DND-41 (cell line): Measurements from ENCODE around the gene ERICH2.

Experiments used
- ATAC-seq: fragments of 200-7000 bp; cut with Tn5 transposase; 3 replicates; pipeline ENCODE4 v1.9.1; 2021; ENCODE audit warnings: low read depth; ENCODE audit not compliant: insufficient read depth
- DNase-seq: peaks from one replicate; pipeline ENCODE4 v3.0.0-alpha.2; 2020
- H2AFZ ChIP-seq: 2 replicates; pipeline ENCODE4 v1.6.0; 2012; ENCODE audit warnings: low read depth, low read length
- H3K27ac ChIP-seq: 2 replicates; pipeline ENCODE4 v1.5.1; 2012; ENCODE audit warnings: low read length, inconsistent platforms
- H3K27me3 ChIP-seq: fragments of 200-600 bp; sonication (generic); 2 replicates; pipeline ENCODE4 v1.6.0; 2012; ENCODE audit warnings: low read length, mild to moderate bottlenecking, inconsistent platforms; ENCODE audit not compliant: insufficient read depth, poor library complexity
- H3K36me3 ChIP-seq: 2 replicates; pipeline ENCODE4 v1.5.1; 2012; ENCODE audit warnings: low read length, inconsistent platforms; ENCODE audit not compliant: insufficient read depth
- H3K4me1 ChIP-seq: 2 replicates; pipeline ENCODE4 v1.5.1; 2012; ENCODE audit warnings: mild to moderate bottlenecking, low read length; ENCODE audit not compliant: insufficient read depth
- H3K4me2 ChIP-seq: 2 replicates; pipeline ENCODE4 v1.6.0; 2012; ENCODE audit warnings: mild to moderate bottlenecking, moderate library complexity, low read length, inconsistent platforms; ENCODE audit not compliant: insufficient read depth
- H3K4me3 ChIP-seq, 2 experiments: fragments of 200-600 bp in 1 of 2; shearing (Covaris generic) in 1 of 2; 2 replicates each; pipeline ENCODE4 v1.5.1; 2012 to 2016; ENCODE audit warnings: inconsistent platforms in 2 of 2, low read length in 2 of 2, mild to moderate bottlenecking in 2 of 2, low read depth in 1 of 2, moderate library complexity in 1 of 2
- H3K79me2 ChIP-seq: 2 replicates; pipeline ENCODE4 v1.6.0; 2012; ENCODE audit warnings: low read length, inconsistent platforms; ENCODE audit not compliant: insufficient read depth
- H3K9ac ChIP-seq: 2 replicates; pipeline ENCODE4 v1.6.0; 2012; ENCODE audit warnings: low read depth, mild to moderate bottlenecking, inconsistent platforms, low read length, moderate library complexity
- H3K9me3 ChIP-seq: 2 replicates; pipeline ENCODE4 v1.5.1; 2012; ENCODE audit warnings: low read length, moderate library complexity, mild to moderate bottlenecking, inconsistent platforms; ENCODE audit not compliant: insufficient read depth, severe bottlenecking
- H4K20me1 ChIP-seq: 2 replicates; pipeline ENCODE4 v1.6.0; 2012; ENCODE audit warnings: low read length; ENCODE audit not compliant: insufficient read depth
- EZH2 ChIP-seq: IDR thresholded peaks from 3 replicates; pipeline ENCODE4 v1.6.1; 2012; ENCODE audit warnings: borderline replicate concordance, low read depth, mild to moderate bottlenecking, moderate library complexity, low read length, inconsistent platforms; ENCODE audit not compliant: severe bottlenecking
- TF ChIP-seq, protein P1 (sequence below): IDR thresholded peaks from 2 replicates; pipeline ENCODE4 v1.5.1; 2012; ENCODE audit warnings: borderline replicate concordance, low read length, moderate library complexity, mild to moderate bottlenecking; ENCODE audit not compliant: poor library complexity, severe bottlenecking; ENCODE audit errors: extremely low read depth

Gene ERICH2

DNA sequence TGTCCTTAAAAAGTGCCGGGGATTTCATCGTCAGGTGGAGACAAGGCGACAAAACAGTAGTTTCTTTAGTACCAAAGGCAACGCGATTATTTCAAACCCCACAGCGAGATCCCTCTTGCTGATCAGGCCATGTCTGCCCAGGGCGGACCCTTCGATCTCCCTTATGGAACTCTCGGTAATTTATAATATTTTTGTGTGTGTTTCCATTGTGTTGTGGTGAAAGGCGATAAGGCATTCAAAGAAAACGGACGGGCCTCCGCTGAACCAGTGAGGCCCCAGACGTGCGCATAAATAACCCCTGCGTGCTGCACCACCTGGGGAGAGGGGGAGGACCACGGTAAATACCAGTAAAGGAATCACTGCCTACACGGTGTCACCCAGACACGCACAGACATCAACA, 45.1 kb downstream of the ERICH2 start:
- Histone ChIP-seq H3K79me2 (no peaks in the 10 kb centered on the region), H4K20me1 (no peaks in the 10 kb centered on the region), H2AFZ (no peak overlapping the region), H3K9me3 (no peaks in the 10 kb centered on the region), H3K4me1 (no peaks in the 10 kb centered on the region), H3K9ac (no peak overlapping the region), H3K27ac (no peak overlapping the region), H3K4me3 (no peak overlapping the region), H3K4me2 (no peak overlapping the region), H3K36me3 (no peaks in the 10 kb centered on the region), H3K27me3 (peaks cover 4% of the 10 kb centered on the region)
- TF ChIP-seq EZH2, result no peak
- TF ChIP-seq, protein P1, sequence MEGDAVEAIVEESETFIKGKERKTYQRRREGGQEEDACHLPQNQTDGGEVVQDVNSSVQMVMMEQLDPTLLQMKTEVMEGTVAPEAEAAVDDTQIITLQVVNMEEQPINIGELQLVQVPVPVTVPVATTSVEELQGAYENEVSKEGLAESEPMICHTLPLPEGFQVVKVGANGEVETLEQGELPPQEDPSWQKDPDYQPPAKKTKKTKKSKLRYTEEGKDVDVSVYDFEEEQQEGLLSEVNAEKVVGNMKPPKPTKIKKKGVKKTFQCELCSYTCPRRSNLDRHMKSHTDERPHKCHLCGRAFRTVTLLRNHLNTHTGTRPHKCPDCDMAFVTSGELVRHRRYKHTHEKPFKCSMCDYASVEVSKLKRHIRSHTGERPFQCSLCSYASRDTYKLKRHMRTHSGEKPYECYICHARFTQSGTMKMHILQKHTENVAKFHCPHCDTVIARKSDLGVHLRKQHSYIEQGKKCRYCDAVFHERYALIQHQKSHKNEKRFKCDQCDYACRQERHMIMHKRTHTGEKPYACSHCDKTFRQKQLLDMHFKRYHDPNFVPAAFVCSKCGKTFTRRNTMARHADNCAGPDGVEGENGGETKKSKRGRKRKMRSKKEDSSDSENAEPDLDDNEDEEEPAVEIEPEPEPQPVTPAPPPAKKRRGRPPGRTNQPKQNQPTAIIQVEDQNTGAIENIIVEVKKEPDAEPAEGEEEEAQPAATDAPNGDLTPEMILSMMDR, result no peak
- ATAC-seq (no peak), DNase-seq (no peak)

DNA sequence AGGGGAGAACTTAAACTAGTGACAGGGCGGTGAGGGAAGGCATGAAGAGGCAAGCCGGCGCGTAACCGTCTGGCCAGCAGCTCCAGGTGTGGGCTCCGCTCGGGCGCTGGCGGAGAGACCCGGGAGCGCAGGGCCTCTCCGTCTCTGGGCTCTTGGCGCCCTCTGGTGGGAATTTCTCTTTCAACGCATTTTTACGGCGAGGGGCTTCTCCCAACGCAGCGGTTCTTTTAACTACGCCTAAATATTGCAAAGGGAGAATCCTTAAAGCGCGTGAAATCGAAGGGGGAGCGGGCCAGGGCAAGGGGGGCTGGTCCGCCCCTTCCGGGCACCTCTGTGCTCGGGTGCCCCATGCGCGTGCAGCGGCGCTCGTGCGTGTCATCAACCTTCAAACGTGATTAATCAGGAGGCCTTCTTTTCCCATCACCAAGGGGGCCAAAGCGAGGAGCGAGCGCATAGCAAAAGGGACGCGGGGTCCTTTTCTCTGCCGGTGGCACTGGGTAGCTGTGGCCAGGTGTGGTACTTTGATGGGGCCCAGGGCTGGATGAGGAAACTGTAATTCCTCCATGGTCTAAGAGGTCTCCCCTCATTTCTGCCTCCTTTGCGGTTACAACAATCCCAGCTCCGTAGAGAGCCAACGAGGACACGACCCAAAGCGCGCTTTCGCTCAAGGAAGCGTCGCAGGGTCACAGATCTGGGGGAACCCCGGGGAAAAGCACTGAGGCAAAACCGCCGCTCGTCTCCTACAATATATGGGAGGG, 45.7 kb downstream of the ERICH2 start:
- TF ChIP-seq EZH2, result no peak
- TF ChIP-seq, protein P1, result peak; percentile 54
- no peaks in the 10 kb centered on the region for H3K79me2 ChIP-seq
- H3K4me2 ChIP-seq, result no peak overlapping the region
- no peaks in the 10 kb centered on the region for H3K4me1 ChIP-seq
- H2AFZ ChIP-seq, result no peak overlapping the region
- peaks cover 7% of the 10 kb centered on the region for H3K27me3 ChIP-seq
- H3K9ac ChIP-seq, result no peak overlapping the region
- peak; percentile 28 for DNase-seq
- no peaks in the 10 kb centered on the region for H4K20me1 ChIP-seq
- peak; percentile 35; the same call in 2 of the 3 replicates for ATAC-seq
- H3K27ac ChIP-seq, result no peak overlapping the region
- no peak overlapping the region for H3K4me3 ChIP-seq
- no peaks in the 10 kb centered on the region for H3K9me3 ChIP-seq
- no peaks in the 10 kb centered on the region for H3K36me3 ChIP-seq

DNA sequence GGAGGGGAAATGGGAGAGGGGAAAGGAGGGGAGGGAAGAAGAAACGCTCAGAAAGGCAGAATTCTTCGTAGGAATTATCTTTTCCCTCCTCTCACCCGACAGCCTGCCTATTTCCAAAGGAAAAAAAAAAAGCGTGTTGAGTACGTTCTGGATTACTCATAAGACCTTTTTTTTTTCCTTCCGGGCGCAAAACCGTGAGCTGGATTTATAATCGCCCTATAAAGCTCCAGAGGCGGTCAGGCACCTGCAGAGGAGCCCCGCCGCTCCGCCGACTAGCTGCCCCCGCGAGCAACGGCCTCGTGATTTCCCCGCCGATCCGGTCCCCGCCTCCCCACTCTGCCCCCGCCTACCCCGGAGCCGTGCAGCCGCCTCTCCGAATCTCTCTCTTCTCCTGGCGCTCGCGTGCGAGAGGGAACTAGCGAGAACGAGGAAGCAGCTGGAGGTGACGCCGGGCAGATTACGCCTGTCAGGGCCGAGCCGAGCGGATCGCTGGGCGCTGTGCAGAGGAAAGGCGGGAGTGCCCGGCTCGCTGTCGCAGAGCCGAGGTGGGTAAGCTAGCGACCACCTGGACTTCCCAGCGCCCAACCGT, 46.4 kb downstream of the ERICH2 start, which contains the start of gene GAD1:
GAD1 (plus strand) TSS at position 384 of the 589 bp plus-strand sequence. CDS start 1,705 bp downstream, outside the sequence.
- H3K4me2 ChIP-seq, result no peak within 1 kb of the TSS
- DNase-seq, result no peak
- TF ChIP-seq, protein P1, result no peak
- TF ChIP-seq EZH2, result no peak
- H3K4me1 ChIP-seq, result no peaks in the 10 kb centered on the region
- no peak for ATAC-seq
- H3K9me3 ChIP-seq, result no peaks in the 10 kb centered on the region
- peaks cover 4% of the 10 kb centered on the region for H3K27me3 ChIP-seq
- H3K4me3 ChIP-seq, result no peak within 1 kb of the TSS
- no peaks in the 10 kb centered on the region for H4K20me1 ChIP-seq
- H3K36me3 ChIP-seq, result no peaks in the 10 kb centered on the region
- H3K9ac ChIP-seq, result no peak within 1 kb of the TSS
- H2AFZ ChIP-seq, result no peak within 1 kb of the TSS
- no peaks in the 10 kb centered on the region for H3K79me2 ChIP-seq
- no peak within 1 kb of the TSS for H3K27ac ChIP-seq
